Ishikawa (cell line): Measurements from ENCODE around the gene HTRA1.

Experiments used
- EP300 ChIP-seq: IDR thresholded peaks from 2 replicates; pipeline ENCODE4 v1.6.1; 2012; ENCODE audit warnings: borderline replicate concordance
- MAX ChIP-seq: IDR thresholded peaks from 2 replicates; pipeline ENCODE4 v1.6.1; 2012
- REST ChIP-seq: IDR thresholded peaks from 2 replicates; pipeline ENCODE4 v1.6.1; 2012; ENCODE audit warnings: low read depth, mild to moderate bottlenecking
- TCF12 ChIP-seq: IDR thresholded peaks from 2 replicates; pipeline ENCODE4 v1.6.1; 2012; ENCODE audit warnings: low read depth
- YY1 ChIP-seq: IDR thresholded peaks from 2 replicates; pipeline ENCODE4 v1.6.1; 2012; ENCODE audit warnings: low read depth
- ZBTB7A ChIP-seq: IDR thresholded peaks from 2 replicates; pipeline ENCODE4 v1.6.1; 2012; ENCODE audit warnings: low read depth

- no peak for TF ChIP-seq EP300
- no peak for TF ChIP-seq REST
- no peak for TF ChIP-seq MAX
- no peak for TF ChIP-seq ZBTB7A
- no peak for TF ChIP-seq YY1
- TF ChIP-seq TCF12: no peak
Observed at GRCh38 chr10:122450353-122450990, 10.9 kb upstream of the HTRA1 start.
